GM23248 (cell line): ENCODE data around the gene H1-8.

ENCODE experiments used
- EZH2 ChIP-seq: fragments of 200-600 bp; sonication (generic); IDR thresholded peaks from 2 replicates; pipeline ENCODE4 v1.6.1; 2018; ENCODE audit warnings: antibody characterized with exemption, mild to moderate bottlenecking; ENCODE audit not compliant: insufficient read depth, poor library complexity, severe bottlenecking
- EZH2phosphoT487 ChIP-seq: fragments of 200-600 bp; sonication (generic); IDR thresholded peaks from 2 replicates; pipeline ENCODE4 v1.6.1; 2018; ENCODE audit warnings: antibody characterized with exemption, moderate library complexity, mild to moderate bottlenecking, low read depth; ENCODE audit not compliant: insufficient read depth

DNA sequence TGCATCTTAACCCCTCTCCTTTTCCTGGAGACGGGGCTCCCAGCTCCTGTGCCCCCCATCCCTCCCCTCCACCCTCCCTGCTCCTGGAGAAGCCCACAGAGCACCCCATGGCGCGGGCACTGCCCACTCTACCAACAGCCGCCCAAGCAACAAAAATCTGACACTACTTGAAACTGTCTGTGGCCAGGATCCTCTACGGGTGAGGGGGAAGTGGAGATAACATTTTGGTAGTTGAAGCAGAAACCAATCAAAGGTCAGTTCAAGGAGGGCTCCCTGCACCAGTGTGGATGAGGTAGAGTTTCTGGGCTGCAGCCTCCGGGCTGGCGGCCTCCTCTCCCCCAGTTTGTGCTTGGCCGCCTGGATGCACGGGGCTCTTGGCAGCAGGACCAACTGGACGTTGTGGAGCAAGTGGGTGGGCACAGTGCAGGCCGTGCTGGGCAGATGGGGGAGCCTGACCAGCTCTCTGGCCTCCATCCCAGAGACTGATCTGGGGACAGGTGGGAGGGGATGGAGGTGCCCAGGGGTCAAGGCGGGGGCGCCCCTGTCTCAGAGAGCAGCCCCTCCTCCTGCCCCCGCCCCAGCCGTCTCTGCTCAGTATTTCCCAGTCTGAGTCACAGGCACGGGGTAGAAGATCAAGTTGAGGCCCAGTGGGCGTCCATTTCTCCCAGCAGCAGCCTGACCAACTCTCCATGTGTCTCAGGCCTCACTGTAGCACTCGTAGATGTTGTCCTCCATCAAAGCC lies 12.8 kb downstream of the H1-8 start:
- TF ChIP-seq EZH2 (no peak), EZH2phosphoT487 (no peak)
